Stimulated activated CD4-positive, alpha-beta T cell treated with anti-CD3 and anti-CD28 coated beads, TNF-alpha, amount 100 ng/mL, for 1 hour (primary cell): Measurements from ENCODE around the gene RHBG.

ENCODE experiments used
- DNase-seq, 3 donors: peaks; one replicate each; pipeline ENCODE4 v3.0.0-alpha.2; 2020; ENCODE audit warnings: low read depth in 3 of 3, low spot score in 1 of 3

Gene RHBG

GRCh38 chr1:156386134-156386901 is 17.3 kb downstream of the RHBG start:
- DNase-seq = no peak

GRCh38 chr1:156386949-156387869 is 18.2 kb downstream of the RHBG start:
- no peak for DNase-seq

GRCh38 chr1:156387870-156388173 is 18.8 kb downstream of the RHBG start:
- no peak for DNase-seq

- no peak for DNase-seq
These were observed 19.4 kb downstream of the RHBG start for GRCh38 chr1:156388174-156389137.

GRCh38 chr1:156389311-156389710 is 20.3 kb downstream of the RHBG start:
- DNase-seq = no peak

- no peak for DNase-seq
These were observed 21.7 kb downstream of the RHBG start for GRCh38 chr1:156390469-156391365.

- DNase-seq = no peak
These were observed 22.3 kb downstream of the RHBG start for GRCh38 chr1:156391366-156391677.

- DNase-seq = no peak
These were observed 22.7 kb downstream of the RHBG start for GRCh38 chr1:156391701-156392100.

- no peak for DNase-seq
These were observed 23.4 kb downstream of the RHBG start for GRCh38 chr1:156392452-156392853.

- DNase-seq = no peak
These were observed 24.1 kb downstream of the RHBG start for GRCh38 chr1:156393095-156393494.

GRCh38 chr1:156394082-156394481 is 25.1 kb downstream of the RHBG start:
- DNase-seq = no peak

- DNase-seq = no peak
These were observed 25.9 kb downstream of the RHBG start for GRCh38 chr1:156394835-156395461.

- no peak for DNase-seq
These were observed 30.5 kb downstream of the RHBG start for GRCh38 chr1:156399355-156400125.

GRCh38 chr1:156400191-156400935 is 31.4 kb downstream of the RHBG start:
- DNase-seq = no peak

- DNase-seq = no peak
These were observed 32.1 kb downstream of the RHBG start for GRCh38 chr1:156401041-156401574.

GRCh38 chr1:156401681-156402081 is 32.7 kb downstream of the RHBG start:
- DNase-seq = no peak

- no peak for DNase-seq
These were observed 33.5 kb downstream of the RHBG start for GRCh38 chr1:156402331-156403020.

- DNase-seq = no peak
These were observed 36.7 kb downstream of the RHBG start for GRCh38 chr1:156405670-156406069.
